LNCaP clone FGC (cell line): ENCODE data around the gene GMIP.

Experiments
- DNase-seq: peaks from one replicate; pipeline ENCODE4 v3.0.0-alpha.2; 2011; ENCODE audit warnings: low read depth
- H3K4me3 ChIP-seq: 2 replicates; pipeline ENCODE4 v1.5.1; 2011; ENCODE audit warnings: mild to moderate bottlenecking, low read depth, low read length, control low read depth
- CTCF ChIP-seq: IDR thresholded peaks from 2 replicates; pipeline ENCODE4 v1.5.1; 2012; ENCODE audit warnings: mild to moderate bottlenecking; ENCODE audit not compliant: control insufficient read depth, insufficient read depth; ENCODE audit errors: extremely low read depth

The GMIP gene

GRCh38 chr19:19633711-19634515, 9.5 kb downstream of the GMIP start:
- no peak overlapping the region for H3K4me3 ChIP-seq
- TF ChIP-seq CTCF = no peak
- no peak for DNase-seq

GRCh38 chr19:19632661-19633060, 10.8 kb downstream of the GMIP start:
- H3K4me3 ChIP-seq = no peak overlapping the region
- no peak for DNase-seq

GRCh38 chr19:19631346-19631745, 12.1 kb downstream of the GMIP start:
- H3K4me3 ChIP-seq = no peak overlapping the region
- no peak for DNase-seq
- TF ChIP-seq CTCF = no peak

More at GRCh38 chr19:19632661-19633060, 10.8 kb downstream of the GMIP start:
- no peak for TF ChIP-seq CTCF

GRCh38 chr19:19630426-19630825, 13.0 kb downstream of the GMIP start:
- no peak for TF ChIP-seq CTCF
- DNase-seq = no peak
- H3K4me3 ChIP-seq = no peak overlapping the region

- no peak for DNase-seq
- no peak for TF ChIP-seq CTCF
- H3K4me3 ChIP-seq = no peak overlapping the region
Measured at GRCh38 chr19:19630062-19630414, 13.4 kb downstream of the GMIP start.

- DNase-seq = no peak
- peak overlapping the region; percentile 68 for H3K4me3 ChIP-seq
- TF ChIP-seq CTCF = no peak
Measured at GRCh38 chr19:19628501-19629134, 14.8 kb downstream of the GMIP start.
